ENCODE results near the gene FAM83F. TPM values are rescaled to one million over a fixed set of nuclear protein-coding genes. Genes with fewer than 3 reads are reported as not detected.

FAM83F gene
- total and polyA plus RNA-seq, 2 donors (not counting 1 experiment from before 2014, with no cell fraction given): 0.10 TPM; not detected in 1

DNA sequence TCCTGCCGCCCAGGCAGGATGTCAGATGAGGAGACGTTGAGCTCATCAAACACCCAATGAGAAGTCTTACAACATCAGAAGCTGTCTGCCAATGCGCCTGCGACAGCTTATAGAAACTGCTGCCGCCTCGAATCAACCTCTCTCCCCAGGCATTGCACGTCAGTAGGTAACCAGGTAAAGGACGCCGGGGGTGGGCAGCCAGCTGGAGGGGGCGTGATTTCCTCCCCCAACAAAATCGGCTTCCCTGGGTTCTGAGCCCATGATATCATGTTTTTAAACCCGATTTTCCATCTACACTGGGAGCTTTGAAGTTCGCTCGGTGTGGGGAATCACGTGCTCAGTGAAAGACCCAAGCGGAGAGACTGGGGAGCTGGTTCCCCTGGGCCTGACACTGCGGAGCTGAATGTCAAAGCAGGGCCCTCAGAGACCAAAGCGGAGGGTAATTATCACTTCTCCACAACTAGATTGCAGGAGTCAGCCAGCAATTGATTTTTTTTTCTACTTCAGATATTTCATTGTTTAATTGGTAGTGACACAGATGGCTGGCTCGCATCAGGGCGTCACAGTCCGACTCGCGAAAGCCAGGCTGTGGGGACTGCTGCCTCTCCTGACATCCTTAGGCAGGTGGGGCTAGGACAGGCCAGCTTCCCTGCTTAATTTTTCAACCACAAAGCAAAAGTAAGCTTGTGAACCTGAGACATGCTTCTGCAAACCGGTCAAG lies 15.4 kb downstream of the FAM83F start:
- Histone ChIP-seq H3K9ac (ENCODE audit: low read length) (no peak overlapping the region), H3K79me2 (ENCODE audit: control insufficient read depth, insufficient read depth, low read length) (no peaks in the 10 kb centered on the region), H2AFZ (ENCODE audit: insufficient read depth, low read depth, low read length, poor library complexity, severe bottlenecking) (no peak overlapping the region), H3K27ac (ENCODE audit: low read length in 2 of 2) (no peak overlapping the region), H3K4me2 (replicated peaks; ENCODE audit: low read depth, low read length, poor library complexity, severe bottlenecking) (no peak overlapping the region), H3K27me3 (replicated peaks in 1 of 4; ENCODE audit: control extremely low read depth in 1 of 4, control insufficient read depth in 3 of 4, insufficient read depth in 4 of 4, low read length in 3 of 4) (peaks cover 0 to 36% (median 8%) of the 10 kb centered on the region in 4 experiments), H3K36me3 (replicated peaks in 1 of 2; ENCODE audit: control extremely low read depth in 1 of 2, control insufficient read depth in 1 of 2, extremely low read depth in 1 of 2, insufficient read depth in 2 of 2, low read length in 1 of 2) (no peaks in the 10 kb centered on the region), H3K9me3 (ENCODE audit: control extremely low read depth in 1 of 3, control insufficient read depth in 2 of 3, insufficient read depth in 1 of 3, low read length in 2 of 3) (no peaks in the 10 kb centered on the region), H4K20me1 (ENCODE audit: control insufficient read depth, insufficient read depth, low read length, poor library complexity, severe bottlenecking) (no peaks in the 10 kb centered on the region), H3K4me3 (ENCODE audit: control extremely low read depth in 1 of 5, extremely low read depth in 1 of 5, insufficient read depth in 1 of 5, low read depth in 2 of 5, low read length in 4 of 5) (no peak overlapping the region), H3K4me1 (ENCODE audit: control insufficient read depth in 2 of 2, insufficient read depth in 2 of 2, low read length in 2 of 2) (no peaks in the 10 kb centered on the region)
- Mint-ChIP-seq H3K4me3 (no peak overlapping the region), H3K27ac (no peak overlapping the region), H3K9me3 (ENCODE audit: insufficient read depth) (no peaks in the 10 kb centered on the region), H3K4me1 (no peaks in the 10 kb centered on the region), H3K27me3 (peaks cover 48% of the 10 kb centered on the region)
- CTCF ChIA-PET: interaction anchor here (0.8 to 1.2 kb wide), 4 partner anchors 8 to 480 kb away, joined by 3 read pairs; no protein-coding TSS in a partner anchor
- ATAC-seq (ENCODE audit: low read depth): no peak
- intact Hi-C loops (cut with micrococcal nuclease): no loop called here
- TF ChIP-seq, protein P1, sequence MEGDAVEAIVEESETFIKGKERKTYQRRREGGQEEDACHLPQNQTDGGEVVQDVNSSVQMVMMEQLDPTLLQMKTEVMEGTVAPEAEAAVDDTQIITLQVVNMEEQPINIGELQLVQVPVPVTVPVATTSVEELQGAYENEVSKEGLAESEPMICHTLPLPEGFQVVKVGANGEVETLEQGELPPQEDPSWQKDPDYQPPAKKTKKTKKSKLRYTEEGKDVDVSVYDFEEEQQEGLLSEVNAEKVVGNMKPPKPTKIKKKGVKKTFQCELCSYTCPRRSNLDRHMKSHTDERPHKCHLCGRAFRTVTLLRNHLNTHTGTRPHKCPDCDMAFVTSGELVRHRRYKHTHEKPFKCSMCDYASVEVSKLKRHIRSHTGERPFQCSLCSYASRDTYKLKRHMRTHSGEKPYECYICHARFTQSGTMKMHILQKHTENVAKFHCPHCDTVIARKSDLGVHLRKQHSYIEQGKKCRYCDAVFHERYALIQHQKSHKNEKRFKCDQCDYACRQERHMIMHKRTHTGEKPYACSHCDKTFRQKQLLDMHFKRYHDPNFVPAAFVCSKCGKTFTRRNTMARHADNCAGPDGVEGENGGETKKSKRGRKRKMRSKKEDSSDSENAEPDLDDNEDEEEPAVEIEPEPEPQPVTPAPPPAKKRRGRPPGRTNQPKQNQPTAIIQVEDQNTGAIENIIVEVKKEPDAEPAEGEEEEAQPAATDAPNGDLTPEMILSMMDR (IDR thresholded peaks at IDR 0.05): no peak
- no peak for TF ChIP-seq EZH2 (IDR thresholded peaks at IDR 0.05; ENCODE audit: borderline replicate concordance, insufficient read depth, low read depth, low read length, poor library complexity, severe bottlenecking)
- no peak for DNase-seq
- POLR2A ChIA-PET: no interaction called here
- 66% methylated on average over 18 of the region's 24 CpGs for WGBS (ENCODE audit: insufficient coverage)

GRCh38 chr22:40010746-40011145 lies 16.0 kb downstream of the FAM83F start:
- no peak for ATAC-seq (ENCODE audit: low read depth)
- H3K27ac ChIP-seq (ENCODE audit: low read length in 2 of 2): no peak overlapping the region
- no peak overlapping the region for H3K4me2 ChIP-seq (replicated peaks; ENCODE audit: low read depth, low read length, poor library complexity, severe bottlenecking)
- no peaks in the 10 kb centered on the region for H4K20me1 ChIP-seq (ENCODE audit: control insufficient read depth, insufficient read depth, low read length, poor library complexity, severe bottlenecking)
- no peak overlapping the region for H3K9ac ChIP-seq (ENCODE audit: low read length)
- POLR2A ChIA-PET: no interaction called here
- Mint-ChIP-seq H3K9me3 (ENCODE audit: insufficient read depth) (no peaks in the 10 kb centered on the region), H3K27ac (no peak overlapping the region), H3K4me1 (no peaks in the 10 kb centered on the region), H3K27me3 (peaks cover 51% of the 10 kb centered on the region), H3K4me3 (no peak overlapping the region)
- H3K79me2 ChIP-seq (ENCODE audit: control insufficient read depth, insufficient read depth, low read length): no peaks in the 10 kb centered on the region
- intact Hi-C loops (cut with micrococcal nuclease): no loop called here
- 91% methylated on average over 2 of the region's 6 CpGs for WGBS (ENCODE audit: insufficient coverage)
- H3K27me3 ChIP-seq (replicated peaks in 1 of 4; ENCODE audit: control extremely low read depth in 1 of 4, control insufficient read depth in 3 of 4, insufficient read depth in 4 of 4, low read length in 3 of 4): peaks cover 0 to 33% (median 8%) of the 10 kb centered on the region in 4 experiments
- no peaks in the 10 kb centered on the region for H3K4me1 ChIP-seq (ENCODE audit: control insufficient read depth in 2 of 2, insufficient read depth in 2 of 2, low read length in 2 of 2)
- no peak overlapping the region for H3K4me3 ChIP-seq (ENCODE audit: control extremely low read depth in 1 of 5, extremely low read depth in 1 of 5, insufficient read depth in 1 of 5, low read depth in 2 of 5, low read length in 4 of 5)
- no peak overlapping the region for H2AFZ ChIP-seq (ENCODE audit: insufficient read depth, low read depth, low read length, poor library complexity, severe bottlenecking)
- TF ChIP-seq, protein P1 (IDR thresholded peaks at IDR 0.05): no peak
- TF ChIP-seq EZH2 (IDR thresholded peaks at IDR 0.05; ENCODE audit: borderline replicate concordance, insufficient read depth, low read depth, low read length, poor library complexity, severe bottlenecking): no peak
- CTCF ChIA-PET: interaction anchor here (0.8 to 1.2 kb wide), 2 partner anchors 10 to 481 kb away, joined by 3 read pairs; no protein-coding TSS in a partner anchor
- DNase-seq: no peak
- H3K9me3 ChIP-seq (ENCODE audit: control extremely low read depth in 1 of 3, control insufficient read depth in 2 of 3, insufficient read depth in 1 of 3, low read length in 2 of 3): no peaks in the 10 kb centered on the region
- no peaks in the 10 kb centered on the region for H3K36me3 ChIP-seq (replicated peaks in 1 of 2; ENCODE audit: control extremely low read depth in 1 of 2, control insufficient read depth in 1 of 2, extremely low read depth in 1 of 2, insufficient read depth in 2 of 2, low read length in 1 of 2)
